Stimulated activated CD8-positive, alpha-beta memory T cell treated with anti-CD3 and anti-CD28 coated beads, Interleukin-4, amount 100 ng/mL, for 48 hours (primary cell): ENCODE data around the gene TRAIP.
"Not testable (repeated sequence)": the region's sequence is repeated elsewhere in the genome, so short reads cannot be mapped to it uniquely, and the experiment has no call there.

Experiments
- DNase-seq: peaks from one replicate; pipeline ENCODE4 v3.0.0-alpha.2; 2020

TRAIP gene

GRCh38 chr3:49856181-49857005 is at the start of gene TRAIP:
TRAIP (minus strand) TSS chr3:49856564; CDS start chr3:49856453, 111 bp downstream.
- peak; percentile 98 for DNase-seq

GRCh38 chr3:49904448-49904847 is 48.1 kb upstream of the TRAIP start:
- DNase-seq = not testable (repeated sequence)

- peak; percentile 90 for DNase-seq
Measured at GRCh38 chr3:49903451-49904424, 47.4 kb upstream of the TRAIP start, which contains the start of gene MST1R. MST1R (minus strand) TSS chr3:49903873; CDS start chr3:49903609, 264 bp downstream.

- DNase-seq = no peak
Measured at GRCh38 chr3:49902511-49903345, 46.4 kb upstream of the TRAIP start.

- no peak for DNase-seq
Measured at GRCh38 chr3:49901366-49902339, 45.3 kb upstream of the TRAIP start.

- no peak for DNase-seq
Measured at GRCh38 chr3:49900491-49901153, 44.3 kb upstream of the TRAIP start.

- DNase-seq = peak; percentile 37
Measured at GRCh38 chr3:49899815-49900214, 43.5 kb upstream of the TRAIP start.

- no peak for DNase-seq
Measured at GRCh38 chr3:49898991-49899390, 42.6 kb upstream of the TRAIP start.

- DNase-seq = no peak
Measured at GRCh38 chr3:49896345-49896744, 40.0 kb upstream of the TRAIP start.

- no peak for DNase-seq
Measured at GRCh38 chr3:49895791-49896190, 39.4 kb upstream of the TRAIP start.

- DNase-seq = no peak
Measured at GRCh38 chr3:49889296-49889695, 32.9 kb upstream of the TRAIP start.

- DNase-seq = no peak
Measured at GRCh38 chr3:49886922-49887265, 30.5 kb upstream of the TRAIP start.

- no peak for DNase-seq
Measured at GRCh38 chr3:49883998-49884397, 27.6 kb upstream of the TRAIP start.

- DNase-seq = no peak
Measured at GRCh38 chr3:49882166-49882565, 25.8 kb upstream of the TRAIP start.

- no peak for DNase-seq
Measured at GRCh38 chr3:49880581-49881315, 24.4 kb upstream of the TRAIP start.

GRCh38 chr3:49879721-49880120 is 23.4 kb upstream of the TRAIP start:
- no peak for DNase-seq

- no peak for DNase-seq
Measured at GRCh38 chr3:49878686-49879085, 22.3 kb upstream of the TRAIP start.

GRCh38 chr3:49877716-49878115 is 21.4 kb upstream of the TRAIP start:
- no peak for DNase-seq

- no peak for DNase-seq
Measured at GRCh38 chr3:49876567-49876966, 20.2 kb upstream of the TRAIP start.

GRCh38 chr3:49873623-49874022 is 17.3 kb upstream of the TRAIP start:
- DNase-seq = no peak
